Medulla oblongata (tissue), 1 donor: ENCODE measurements around the gene SRPX.

Experiments
- DNase-seq: peaks from one replicate; pipeline ENCODE4 v3.0.0-alpha.2; 2015; ENCODE audit errors: extremely low spot score

The SRPX gene

GRCh38 chrX:38138900-38139299, 81.8 kb downstream of the SRPX start:
- DNase-seq: no peak

GRCh38 chrX:38138157-38138891, 82.3 kb downstream of the SRPX start:
- no peak for DNase-seq

GRCh38 chrX:38129366-38129765, 91.3 kb downstream of the SRPX start:
- no peak for DNase-seq

GRCh38 chrX:38127961-38128360, 92.7 kb downstream of the SRPX start:
- no peak for DNase-seq

GRCh38 chrX:38126179-38126578, 94.5 kb downstream of the SRPX start:
- DNase-seq: no peak

- no peak for DNase-seq
Measured at GRCh38 chrX:38124000-38124399, 96.7 kb downstream of the SRPX start.

GRCh38 chrX:38117485-38117884, 103.2 kb downstream of the SRPX start:
- no peak for DNase-seq

- DNase-seq: no peak
Measured at GRCh38 chrX:38116706-38117105, 104.0 kb downstream of the SRPX start.

GRCh38 chrX:38112566-38112965, 108.1 kb downstream of the SRPX start:
- DNase-seq: no peak

GRCh38 chrX:38111196-38111595, 109.5 kb downstream of the SRPX start:
- DNase-seq: no peak

- no peak for DNase-seq
Measured at GRCh38 chrX:38110231-38110630, 110.4 kb downstream of the SRPX start.

GRCh38 chrX:38109042-38109898, 111.4 kb downstream of the SRPX start:
- no peak for DNase-seq

- DNase-seq: no peak
Measured at GRCh38 chrX:38108364-38108763, 112.3 kb downstream of the SRPX start.

GRCh38 chrX:38106991-38107655, 113.5 kb downstream of the SRPX start:
- DNase-seq: no peak

GRCh38 chrX:38105216-38105725, 115.4 kb downstream of the SRPX start:
- DNase-seq: no peak

- DNase-seq: no peak
Measured at GRCh38 chrX:38103857-38104812, 116.5 kb downstream of the SRPX start.

GRCh38 chrX:38102875-38103274, 117.8 kb downstream of the SRPX start:
- no peak for DNase-seq

GRCh38 chrX:38102240-38102639, 118.4 kb downstream of the SRPX start:
- DNase-seq: no peak

- no peak for DNase-seq
Measured at GRCh38 chrX:38099688-38100087, 121.0 kb downstream of the SRPX start.
